K562 (cell line): ENCODE results near the gene DIAPH3. TPM values are rescaled to one million over a fixed set of nuclear protein-coding genes. Genes with fewer than 3 reads are reported as not detected.

ENCODE experiments used
- ATAC-seq: fragments of 200-7000 bp; cut with Tn5 transposase; 3 replicates; pipeline ENCODE4 v1.9.1; 2020; ENCODE audit warnings: moderate library complexity
- BruUV-seq: library from RNA; stranded (reverse); fragments of 400-500 nt; replicated peaks from 2 replicates; lab custom pipeline; 2021; lab: Mats Ljungman, UMichigan
- CTCF ChIA-PET: fragments of 300-600 bp; formaldehyde crosslinking; extraction: SDS; loops from one replicate; lab custom pipeline; 2021; ENCODE audit warnings: low intra/inter-chr PET ratio; lab: Yijun Ruan, JAX
- POLR2A ChIA-PET: fragments of 300-600, 350-650 bp; sonication (Branson Sonifier 250); formaldehyde crosslinking; extraction: SDS; loops from one replicate; lab custom pipeline; 2021; ENCODE audit warnings: antibody characterized with exemption, inconsistent platforms; lab: Yijun Ruan, JAX
- DNase-seq, 4 experiments: peaks; one replicate each; pipeline versions ENCODE4 v3.0.0 to v3.0.0-alpha.2; 2011 to 2018; ENCODE audit warnings: low spot score in 3 of 4, mixed read lengths in 3 of 4; ENCODE audit errors: extremely low read depth in 1 of 4
- FAIRE-seq: peaks from 2 replicates; lab custom pipeline; 2011; peaks lifted over from hg19 to GRCh38; lab: Jason Lieb, UNC
- H2AFZ ChIP-seq: 2 replicates; pipeline ENCODE4 v1.6.0; 2011; ENCODE audit warnings: low read depth, low read length, control low read depth, inconsistent platforms
- H3K27ac ChIP-seq: fragments of 200-600 bp; 3 replicates; pipeline ENCODE4 v1.8.0; 2011; ENCODE audit warnings: low read depth, mild to moderate bottlenecking, control low read depth, inconsistent platforms, low read length, moderate library complexity, mixed read lengths; ENCODE audit errors: extremely low read depth
- H3K27me3 ChIP-seq, 2 experiments: fragments of 300-600 bp in 1 of 2; 2 replicates in 1 of 2; 3 replicates in 1 of 2; pipeline versions ENCODE4 v1.6.0 to v1.8.0; 2011; ENCODE audit warnings: inconsistent platforms in 2 of 2, low read length in 2 of 2, mild to moderate bottlenecking in 1 of 2, mixed read lengths in 1 of 2, moderate library complexity in 1 of 2; ENCODE audit not compliant: control insufficient read depth in 2 of 2, insufficient read depth in 2 of 2
- H3K36me3 ChIP-seq: fragments of 300-600 bp; 3 replicates; pipeline ENCODE4 v1.8.0; 2011; ENCODE audit warnings: mild to moderate bottlenecking, low read length, inconsistent platforms; ENCODE audit not compliant: control insufficient read depth, insufficient read depth
- H3K4me1 ChIP-seq, 2 experiments: fragments of 200-600 bp in 1 of 2; replicated peaks in 1 of 2; 2 replicates in 1 of 2; 3 replicates in 1 of 2; pipeline versions ENCODE4 v1.5.1 to v1.8.0; 2011; ENCODE audit warnings: inconsistent platforms in 2 of 2, low read length in 2 of 2, mild to moderate bottlenecking in 1 of 2, mixed read lengths in 1 of 2, moderate library complexity in 1 of 2; ENCODE audit not compliant: control insufficient read depth in 2 of 2, insufficient read depth in 2 of 2
- H3K4me2 ChIP-seq: 2 replicates; pipeline ENCODE4 v1.6.1; 2011; ENCODE audit warnings: low read length, control low read depth, inconsistent platforms, mixed read lengths; ENCODE audit not compliant: insufficient read depth
- H3K4me3 ChIP-seq: fragments of 200-600 bp; sonication (generic), shearing (Covaris generic); 2 replicates; pipeline ENCODE4 v1.5.1; 2016; ENCODE audit warnings: control low read depth, inconsistent platforms
- H3K79me2 ChIP-seq: fragments of 200-600 bp; 3 replicates; pipeline ENCODE4 v1.8.0; 2011; ENCODE audit warnings: low read length, inconsistent platforms; ENCODE audit not compliant: control insufficient read depth, insufficient read depth
- H3K9ac ChIP-seq, 2 experiments: 2 replicates each; pipeline versions ENCODE4 v1.6.0 to v1.6.1; 2011; ENCODE audit warnings: low read depth in 2 of 2, low read length in 2 of 2, control low read depth in 1 of 2, inconsistent platforms in 1 of 2, mild to moderate bottlenecking in 1 of 2, mixed read lengths in 1 of 2; ENCODE audit not compliant: insufficient read depth in 1 of 2
- H3K9me1 ChIP-seq: one replicate; pipeline ENCODE4 v1.6.0; 2011; ENCODE audit warnings: inconsistent platforms, mild to moderate bottlenecking, low read length, moderate library complexity; ENCODE audit not compliant: control insufficient read depth, insufficient read depth
- H3K9me3 ChIP-seq: replicated peaks from 2 replicates; pipeline ENCODE4 v1.5.1; 2011; ENCODE audit warnings: low read depth, low read length, inconsistent platforms; ENCODE audit not compliant: control insufficient read depth, insufficient read depth
- H4K20me1 ChIP-seq: replicated peaks from 2 replicates; pipeline ENCODE4 v1.6.1; 2011; ENCODE audit warnings: low read length, inconsistent platforms, mixed read lengths; ENCODE audit not compliant: control insufficient read depth, insufficient read depth
- ASH1L ChIP-seq: fragments of 450-650 bp; IDR thresholded peaks from 2 replicates; pipeline ENCODE4 v1.6.1; 2018; ENCODE audit warnings: borderline replicate concordance, mild to moderate bottlenecking, low read depth; ENCODE audit not compliant: partially characterized antibody
- BRF1 ChIP-seq: IDR thresholded peaks from 3 replicates; pipeline ENCODE4 v1.6.1; 2011; ENCODE audit warnings: borderline replicate concordance, mild to moderate bottlenecking; ENCODE audit not compliant: insufficient read length; ENCODE audit errors: extremely low read depth
- CEBPG ChIP-seq, 3 experiments: fragments of 200-800 bp in 1 of 3; sonication (Bioruptor generic) in 1 of 3; sonication (generic) in 1 of 3; formaldehyde crosslinking in 1 of 3; IDR thresholded peaks in 2 of 3; conservative IDR thresholded peaks in 1 of 3; 2 replicates each; pipeline versions ENCODE4 v1.6.1 to v1.8.0; 2016 to 2022; ENCODE audit warnings: missing compliant biosample characterization in 2 of 3, missing genetic modification characterization in 2 of 3, mild to moderate bottlenecking in 1 of 3, missing genetic modification reagents in 1 of 3
- DMBX1 ChIP-seq: fragments of 250-450 bp; sonication (Bioruptor Pico); IDR thresholded peaks from 2 replicates; pipeline ENCODE4 v1.8.0; 2022; ENCODE audit warnings: inconsistent platforms, mild to moderate bottlenecking, moderate library complexity, borderline replicate concordance
- EP300 ChIP-seq: IDR thresholded peaks from 2 replicates; pipeline ENCODE4 v1.6.1; 2012; ENCODE audit warnings: low read length, improper control_type of control experiment
- HOXB6 ChIP-seq: fragments of 250-450 bp; sonication (Bioruptor Pico); IDR thresholded peaks from 2 replicates; pipeline ENCODE4 v1.5.1; 2022; ENCODE audit warnings: mild to moderate bottlenecking, borderline replicate concordance
- KLF6 ChIP-seq: fragments of 250-450 bp; sonication (Bioruptor Pico); IDR thresholded peaks from 2 replicates; pipeline ENCODE4 v1.4.0; 2020; ENCODE audit warnings: mild to moderate bottlenecking, moderate library complexity, borderline replicate concordance
- NCOR1 ChIP-seq: fragments of 450-650 bp; IDR thresholded peaks from 2 replicates; pipeline ENCODE4 v1.6.1; 2016; ENCODE audit warnings: mild to moderate bottlenecking, moderate library complexity
- RBBP5 ChIP-seq: fragments of 200-600 bp; sonication (generic); IDR thresholded peaks from 2 replicates; pipeline ENCODE4 v1.6.1; 2012; ENCODE audit warnings: borderline replicate concordance, mild to moderate bottlenecking, low read length, control low read depth, inconsistent platforms; ENCODE audit not compliant: insufficient read depth, poor library complexity, severe bottlenecking
- SREBF2 ChIP-seq: sonication (generic); formaldehyde crosslinking; IDR thresholded peaks from 2 replicates; pipeline ENCODE4 v1.4.0; 2020; ENCODE audit warnings: mild to moderate bottlenecking, missing genetic modification reagents
- TBP ChIP-seq: optimal IDR thresholded peaks from 2 replicates; pipeline ENCODE3; 2011; ENCODE audit warnings: low read depth, low read length, improper control_type of control experiment
- TCF7L2 ChIP-seq: fragments of 150-350 bp; IDR thresholded peaks from 2 replicates; pipeline ENCODE4 v1.6.1; 2016; ENCODE audit warnings: low read depth, mild to moderate bottlenecking, low read length, moderate library complexity
- ZFP30 ChIP-seq: fragments of 250-450 bp; sonication (Bioruptor Pico); IDR thresholded peaks from 2 replicates; pipeline ENCODE4 v1.8.0; 2022; ENCODE audit warnings: moderate library complexity, mild to moderate bottlenecking, inconsistent platforms, borderline replicate concordance
- ZNF165 ChIP-seq: fragments of 250-450 bp; sonication (Bioruptor Pico); IDR thresholded peaks from 2 replicates; pipeline ENCODE4 v1.4.0; 2020; ENCODE audit warnings: borderline replicate concordance
- ZNF232 ChIP-seq: sonication (generic); formaldehyde crosslinking; IDR thresholded peaks from 2 replicates; pipeline ENCODE4 v1.8.0; 2022; ENCODE audit warnings: mild to moderate bottlenecking, missing genetic modification reagents
- ZNF445 ChIP-seq: fragments of 250-450 bp; sonication (Bioruptor Pico); IDR thresholded peaks from 2 replicates; pipeline ENCODE4 v1.4.0; 2020; ENCODE audit warnings: low read depth, mild to moderate bottlenecking, moderate library complexity
- ZSCAN29 ChIP-seq: fragments of 450-650 bp; IDR thresholded peaks from 2 replicates; pipeline ENCODE4 v1.6.1; 2017
- whole genome bisulfite sequencing: fragments of 100-300 bp; shearing (Covaris generic); methylation state at CpG from one replicate; pipeline ENCODE4 v1.1.6; 2016; ENCODE audit warnings: low coverage, mixed read lengths; ENCODE audit not compliant: insufficient coverage; ENCODE audit errors: missing lambda C conversion rate; 5-methylcytosine and 5-hydroxymethylcytosine counted together
- in situ Hi-C: fragments of 300-500 bp; cut with MboI; formaldehyde crosslinking; loops from 4 replicates; pipeline ENCODE4 v1.15.0; 2018; ENCODE audit warnings: inconsistent platforms, mixed read lengths
- intact Hi-C: fragments of 100-400 bp; cut with micrococcal nuclease; formaldehyde crosslinking; loops from 2 replicates; pipeline ENCODE4 v1.14.2; 2022
- polyA plus RNA-seq, 8 experiments: library from polyadenylated mRNA; depleted of rRNA in 4 of 8; stranded (reverse) in 5 of 8; unstranded in 3 of 8; fragments of >200 nt; fragmentation: Nextera tagmentation in 2 of 8; fragmentation: Illumina TruSeq in 1 of 8; extraction: Ambion mirVana in 2 of 8; extraction: Trizol in 1 of 8; gene quantifications; 2 replicates each; pipeline versions ENCODE4 v1.2.1 to v1.2.3, GENCODE V29; 2011 to 2014; ENCODE audit warnings: inconsistent platforms in 1 of 8, missing spikeins in 1 of 8
- total RNA-seq, 7 experiments: library from RNA; depleted of rRNA in 6 of 7; stranded (reverse); fragments of >200 nt in 6 of 7; fragmentation: Illumina TruSeq in 2 of 7; extraction: Trizol in 2 of 7; gene quantifications; 2 replicates each; pipeline versions ENCODE4 v1.2.1 to v1.2.3, GENCODE V29; 2011 to 2021; ENCODE audit warnings: low replicate concordance in 1 of 7
- TF ChIP-seq, protein P1 (sequence below): sonication (generic); formaldehyde crosslinking; IDR thresholded peaks from 2 replicates; pipeline ENCODE4 v1.8.0; 2022; ENCODE audit warnings: mild to moderate bottlenecking, missing genetic modification reagents
- TF ChIP-seq, protein P2 (sequence below), 2 experiments: fragments of 250-450 bp in 1 of 2; fragments of 450-650 bp in 1 of 2; sonication (Bioruptor Pico) in 1 of 2; IDR thresholded peaks; 2 replicates each; pipeline versions ENCODE4 v1.6.1 to v1.8.0; 2016 to 2021; ENCODE audit warnings: mild to moderate bottlenecking in 2 of 2, moderate library complexity in 2 of 2, missing compliant biosample characterization in 1 of 2, missing genetic modification characterization in 1 of 2

Gene DIAPH3
- total and polyA plus RNA-seq, 9 of the 15 experiments (the other 6 are each of a cell fraction or from before 2014, with no cell fraction given): 9.0 to 18.7 (median 14.7) TPM

DNA sequence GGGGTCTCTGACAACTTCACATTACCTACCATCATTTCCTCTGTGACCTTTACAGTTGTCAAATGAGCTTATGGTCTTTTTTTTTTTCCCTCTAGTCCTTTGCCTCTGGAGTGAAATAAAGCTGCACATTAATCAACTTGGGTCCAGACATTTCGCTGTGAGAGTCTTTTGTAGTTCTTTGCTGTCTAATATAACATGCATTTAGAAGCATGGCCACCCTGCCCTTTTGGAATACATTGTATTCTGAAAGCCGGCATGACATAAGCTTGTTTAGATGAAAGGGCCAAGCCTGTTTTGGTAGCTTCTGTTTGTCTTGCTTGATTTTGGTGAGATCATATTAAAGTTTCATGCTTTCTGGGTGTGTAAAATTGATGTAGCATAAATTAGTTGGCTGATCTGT, 509.8 kb downstream of the DIAPH3 start:
- no peak overlapping the region for H3K4me2 ChIP-seq
- POLR2A ChIA-PET: interaction anchor here (1.0 kb wide), 1 partner anchor 384 kb away, joined by 3 read pairs; no protein-coding TSS in a partner anchor
- no peak for FAIRE-seq
- peaks cover 4 to 29% of the 10 kb centered on the region in 2 experiments; a peak in 3 of 5 replicates for H3K27me3 ChIP-seq
- intact Hi-C loops: no loop called here
- H3K36me3 ChIP-seq: no peaks in the 10 kb centered on the region
- CTCF ChIA-PET: no interaction called here
- no peaks in the 10 kb centered on the region for H3K9me1 ChIP-seq
- H3K9ac ChIP-seq: no peak overlapping the region
- no peak for TF ChIP-seq ZFP30 (CRISPR knock-in tag)
- TF ChIP-seq HOXB6 (CRISPR knock-in tag): no peak
- TF ChIP-seq NCOR1: no peak
- TF ChIP-seq KLF6: no peak
- no peak for TF ChIP-seq RBBP5
- no peak for TF ChIP-seq ZSCAN29
- no peak for TF ChIP-seq ZNF445 (CRISPR knock-in tag)
- no peak for TF ChIP-seq ASH1L
- TF ChIP-seq DMBX1 (CRISPR knock-in tag): no peak
- no peak for TF ChIP-seq TBP
- no peak for TF ChIP-seq EP300
- TF ChIP-seq SREBF2: no peak
- no peak for TF ChIP-seq ZNF232
- TF ChIP-seq, protein P1, sequence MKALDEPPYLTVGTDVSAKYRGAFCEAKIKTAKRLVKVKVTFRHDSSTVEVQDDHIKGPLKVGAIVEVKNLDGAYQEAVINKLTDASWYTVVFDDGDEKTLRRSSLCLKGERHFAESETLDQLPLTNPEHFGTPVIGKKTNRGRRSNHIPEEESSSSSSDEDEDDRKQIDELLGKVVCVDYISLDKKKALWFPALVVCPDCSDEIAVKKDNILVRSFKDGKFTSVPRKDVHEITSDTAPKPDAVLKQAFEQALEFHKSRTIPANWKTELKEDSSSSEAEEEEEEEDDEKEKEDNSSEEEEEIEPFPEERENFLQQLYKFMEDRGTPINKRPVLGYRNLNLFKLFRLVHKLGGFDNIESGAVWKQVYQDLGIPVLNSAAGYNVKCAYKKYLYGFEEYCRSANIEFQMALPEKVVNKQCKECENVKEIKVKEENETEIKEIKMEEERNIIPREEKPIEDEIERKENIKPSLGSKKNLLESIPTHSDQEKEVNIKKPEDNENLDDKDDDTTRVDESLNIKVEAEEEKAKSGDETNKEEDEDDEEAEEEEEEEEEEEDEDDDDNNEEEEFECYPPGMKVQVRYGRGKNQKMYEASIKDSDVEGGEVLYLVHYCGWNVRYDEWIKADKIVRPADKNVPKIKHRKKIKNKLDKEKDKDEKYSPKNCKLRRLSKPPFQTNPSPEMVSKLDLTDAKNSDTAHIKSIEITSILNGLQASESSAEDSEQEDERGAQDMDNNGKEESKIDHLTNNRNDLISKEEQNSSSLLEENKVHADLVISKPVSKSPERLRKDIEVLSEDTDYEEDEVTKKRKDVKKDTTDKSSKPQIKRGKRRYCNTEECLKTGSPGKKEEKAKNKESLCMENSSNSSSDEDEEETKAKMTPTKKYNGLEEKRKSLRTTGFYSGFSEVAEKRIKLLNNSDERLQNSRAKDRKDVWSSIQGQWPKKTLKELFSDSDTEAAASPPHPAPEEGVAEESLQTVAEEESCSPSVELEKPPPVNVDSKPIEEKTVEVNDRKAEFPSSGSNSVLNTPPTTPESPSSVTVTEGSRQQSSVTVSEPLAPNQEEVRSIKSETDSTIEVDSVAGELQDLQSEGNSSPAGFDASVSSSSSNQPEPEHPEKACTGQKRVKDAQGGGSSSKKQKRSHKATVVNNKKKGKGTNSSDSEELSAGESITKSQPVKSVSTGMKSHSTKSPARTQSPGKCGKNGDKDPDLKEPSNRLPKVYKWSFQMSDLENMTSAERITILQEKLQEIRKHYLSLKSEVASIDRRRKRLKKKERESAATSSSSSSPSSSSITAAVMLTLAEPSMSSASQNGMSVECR (CRISPR knock-in tag): no peak
- TF ChIP-seq ZNF165 (CRISPR knock-in tag): no peak
- no peak for TF ChIP-seq CEBPG (CRISPR knock-in tag; IDR thresholded peaks at IDR 0.05)
- no peak for TF ChIP-seq CEBPG (tag; conservative IDR thresholded peaks at IDR 0.05 in 1 of 2, IDR thresholded peaks at IDR 0.05 in 1 of 2)
- TF ChIP-seq, protein P2, sequence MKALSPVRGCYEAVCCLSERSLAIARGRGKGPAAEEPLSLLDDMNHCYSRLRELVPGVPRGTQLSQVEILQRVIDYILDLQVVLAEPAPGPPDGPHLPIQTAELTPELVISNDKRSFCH (CRISPR knock-in tag; IDR thresholded peaks at IDR 0.05): no peak
- TF ChIP-seq, protein P2 (tag; IDR thresholded peaks at IDR 0.05): no peak
- TF ChIP-seq TCF7L2: no peak
- no peak for TF ChIP-seq BRF1
- no peaks in the 10 kb centered on the region for H3K9me3 ChIP-seq
- H3K4me3 ChIP-seq: no peak overlapping the region
- H3K4me1 ChIP-seq: no peaks in the 10 kb centered on the region
- H4K20me1 ChIP-seq: no peaks in the 10 kb centered on the region
- ATAC-seq: no peak
- H2AFZ ChIP-seq: no peak overlapping the region
- BruUV-seq: no TSS peak
- in situ Hi-C loops: no loop called here
- no peak for DNase-seq
- 4% methylated on average over 2 of the region's 2 CpGs for WGBS
- no peak overlapping the region for H3K27ac ChIP-seq
- H3K79me2 ChIP-seq: no peaks in the 10 kb centered on the region
